ENCODE data around the gene NAA10.

Gene NAA10

DNA sequence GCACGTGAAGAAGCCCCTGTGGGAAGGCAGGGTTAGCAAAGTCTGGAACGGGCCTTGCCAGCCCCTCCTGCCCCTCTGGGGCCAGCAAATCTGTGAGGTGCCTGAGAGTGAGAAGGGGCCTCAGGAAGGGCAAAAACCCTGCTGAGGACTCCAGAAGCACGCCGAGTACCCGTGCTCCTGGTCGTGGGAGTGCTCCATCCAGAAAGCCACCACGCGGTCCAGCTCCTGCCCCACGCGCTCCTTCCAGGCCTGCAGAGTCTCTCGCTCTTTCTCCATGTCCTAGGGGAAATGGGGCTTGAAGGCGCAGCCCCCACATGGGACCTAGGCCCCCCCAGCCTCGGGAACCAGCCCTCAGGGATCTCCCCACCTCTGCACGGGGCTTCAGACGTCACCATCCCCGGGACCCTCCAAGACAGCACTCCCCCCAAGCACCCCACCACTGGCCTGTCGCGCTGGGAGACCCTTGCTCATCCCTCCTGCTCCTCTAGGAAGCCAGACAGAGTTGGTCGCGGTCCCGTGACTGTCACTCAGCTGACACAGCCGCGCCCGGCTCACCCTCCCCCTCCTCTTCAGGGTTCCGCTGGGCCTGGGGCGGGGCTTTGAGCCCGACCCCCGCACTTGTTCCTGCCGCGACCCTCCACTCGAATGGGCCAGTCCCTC is 9.4 kb upstream of the NAA10 start, which contains the start of gene RENBP:
Gene RENBP, minus strand, starts transcription at position 504 of the 660 bp plus-strand sequence. Its CDS starts 33 bp downstream, at position 471.
- no peak for DNase-seq (ENCODE audit: low spot score)
- TF ChIP-seq CTCF (IDR thresholded peaks at IDR 0.05; ENCODE audit: borderline replicate concordance, control extremely low read depth, extremely low read depth, insufficient read depth, missing control alignments), result no peak
- in situ Hi-C loops (cut with MboI; ENCODE audit: low sequenced_read_pairs, unreplicated experiment), result no loop called here

DNA sequence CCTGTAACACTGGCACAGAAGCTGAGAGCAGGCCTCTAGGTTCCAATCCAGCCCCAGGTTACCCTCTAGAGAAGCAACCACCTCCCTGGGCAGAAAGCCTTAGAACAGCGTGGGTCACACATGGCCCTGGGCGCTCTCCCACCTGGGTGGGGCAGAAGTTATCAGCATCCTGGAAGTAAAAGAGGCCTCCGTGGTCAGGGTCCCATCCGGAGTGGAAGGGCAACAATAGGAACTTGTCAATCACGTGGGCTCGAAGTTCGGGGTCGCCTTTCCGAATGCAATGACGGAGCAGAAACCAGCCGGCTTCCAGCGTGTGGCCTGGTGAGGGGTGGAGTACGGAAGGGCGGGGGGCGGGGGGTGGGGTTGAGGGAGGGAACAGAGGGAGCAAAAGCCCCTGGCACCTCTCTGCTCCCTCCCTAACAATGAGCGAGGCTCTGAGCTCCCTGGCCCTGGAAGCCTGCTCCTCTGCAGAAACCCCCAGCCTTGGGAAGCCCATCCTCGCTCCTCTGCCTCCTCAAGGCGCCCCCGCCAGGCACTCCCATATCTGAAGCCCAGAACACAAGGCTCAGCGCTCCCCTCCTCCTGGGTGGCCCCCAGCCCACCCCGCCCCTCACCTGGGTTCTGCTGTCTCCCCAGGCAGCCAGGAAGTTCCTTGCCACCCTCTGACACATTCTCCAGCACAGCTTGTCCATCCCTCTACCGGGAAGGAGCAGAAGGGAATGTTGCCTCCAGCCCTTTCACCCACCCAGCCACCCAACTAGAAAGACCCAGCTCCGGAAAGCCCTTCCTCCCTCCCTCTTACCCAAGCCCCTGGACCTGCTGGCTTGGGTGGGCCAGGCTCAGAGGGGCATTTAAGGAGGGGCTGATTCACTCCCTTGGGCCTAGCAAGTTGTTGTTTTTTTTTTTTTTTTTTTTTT is 6.8 kb upstream of the NAA10 start:
- TF ChIP-seq CTCF (IDR thresholded peaks at IDR 0.05; ENCODE audit: borderline replicate concordance, control extremely low read depth, extremely low read depth, insufficient read depth, missing control alignments), result no peak
- no peak for DNase-seq (ENCODE audit: low spot score)
- in situ Hi-C loops (cut with MboI; ENCODE audit: low sequenced_read_pairs, unreplicated experiment), result no loop called here

DNA sequence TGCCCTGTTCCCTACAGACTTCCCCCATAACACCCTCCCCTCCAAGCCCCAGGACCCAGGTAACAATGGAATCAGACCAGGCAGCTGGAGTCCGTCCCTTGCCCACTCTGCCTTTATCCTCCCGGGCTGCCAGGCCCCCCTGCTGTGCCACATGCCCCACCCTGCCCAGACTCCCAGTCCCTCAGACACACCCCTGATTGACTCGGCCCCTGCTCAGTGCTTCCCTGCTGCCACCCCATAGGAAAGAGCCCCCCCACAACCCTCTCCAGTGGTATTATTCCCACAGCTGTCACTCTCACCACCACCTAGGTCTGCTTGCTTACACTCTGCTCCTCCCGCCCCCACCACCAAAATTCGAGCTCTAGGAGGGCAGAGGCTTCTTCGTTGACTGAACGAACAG is 4.7 kb upstream of the NAA10 start:
- no peak for DNase-seq (ENCODE audit: low spot score)
- TF ChIP-seq CTCF (IDR thresholded peaks at IDR 0.05; ENCODE audit: borderline replicate concordance, control extremely low read depth, extremely low read depth, insufficient read depth, missing control alignments), result no peak
- in situ Hi-C loops (cut with MboI; ENCODE audit: low sequenced_read_pairs, unreplicated experiment), result no loop called here

DNA sequence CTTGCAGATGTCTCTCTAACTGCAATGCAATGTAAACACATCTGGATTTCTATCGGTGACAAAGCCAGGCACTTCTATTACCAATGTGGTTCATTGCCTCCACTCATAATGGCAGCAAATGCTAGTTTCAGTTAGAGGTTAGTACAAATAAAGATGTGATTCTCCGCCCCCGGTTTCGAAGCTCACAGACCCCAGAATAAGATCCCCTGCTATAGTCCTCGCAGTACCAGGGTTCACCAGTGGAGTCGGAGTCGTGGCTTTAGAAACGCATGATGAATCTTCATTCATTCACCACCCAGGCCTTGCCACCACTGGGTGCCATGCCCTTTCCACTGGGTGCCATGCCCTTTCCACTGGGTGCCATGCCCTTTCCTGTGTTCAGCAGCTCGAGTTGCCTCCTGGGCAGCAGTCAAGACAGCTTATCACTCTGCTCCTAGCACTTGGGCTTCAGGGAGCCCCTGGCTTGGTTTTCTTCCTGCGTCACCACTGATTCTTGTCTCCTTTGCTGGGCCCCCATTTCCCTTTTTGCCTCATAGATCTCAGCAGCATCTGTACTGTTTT is 3.5 kb upstream of the NAA10 start:
- in situ Hi-C loops (cut with MboI; ENCODE audit: low sequenced_read_pairs, unreplicated experiment), result no loop called here
- no peak for DNase-seq (ENCODE audit: low spot score)
- TF ChIP-seq CTCF (IDR thresholded peaks at IDR 0.05; ENCODE audit: borderline replicate concordance, control extremely low read depth, extremely low read depth, insufficient read depth, missing control alignments), result no peak

DNA sequence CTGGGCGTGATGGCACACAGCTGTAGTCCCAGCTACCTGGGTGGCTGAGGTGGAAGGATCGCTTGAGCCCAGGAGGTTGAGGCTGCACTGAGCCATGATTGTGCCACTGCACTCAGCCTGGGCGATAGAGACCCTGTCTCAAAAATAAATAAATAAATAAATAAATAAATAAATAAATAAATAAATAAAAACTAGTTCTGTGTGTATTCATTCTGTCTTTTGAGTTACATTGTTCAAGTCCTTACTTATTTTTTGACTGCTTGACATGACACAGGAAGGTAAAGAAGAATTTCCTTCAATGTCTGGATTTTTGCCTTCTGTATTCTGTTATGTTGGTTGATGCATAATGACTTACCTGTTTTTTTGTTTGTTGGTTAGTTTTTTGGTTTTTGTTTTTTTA is 2.2 kb upstream of the NAA10 start:
- TF ChIP-seq CTCF (IDR thresholded peaks at IDR 0.05; ENCODE audit: borderline replicate concordance, control extremely low read depth, extremely low read depth, insufficient read depth, missing control alignments), result no peak
- DNase-seq (ENCODE audit: low spot score), result no peak
- in situ Hi-C loops (cut with MboI; ENCODE audit: low sequenced_read_pairs, unreplicated experiment), result no loop called here

DNA sequence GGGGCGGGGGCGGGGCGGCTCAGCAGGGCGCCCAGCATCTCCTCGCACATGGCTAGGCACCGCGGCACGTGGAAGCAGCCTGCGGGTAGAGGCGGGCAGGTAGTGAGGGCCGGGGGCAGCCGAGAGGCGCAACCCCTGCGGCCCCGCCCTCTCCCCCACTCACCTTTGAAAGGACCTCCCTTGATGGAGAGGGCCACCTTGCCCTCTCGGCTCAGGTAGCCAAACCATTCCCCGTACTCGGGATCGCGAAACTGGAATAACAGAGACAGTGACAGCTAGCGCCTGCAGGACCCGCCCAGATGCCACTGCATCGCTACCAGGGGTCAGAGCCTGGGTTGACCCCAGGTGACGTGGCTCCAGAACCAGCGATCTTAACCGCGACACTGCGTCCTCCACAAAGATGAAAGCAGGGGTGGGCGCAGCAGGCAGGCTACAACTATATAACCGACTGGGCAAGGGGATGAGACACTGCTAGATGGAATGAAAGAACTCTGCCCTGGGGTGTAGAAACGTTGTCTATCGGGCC is 552 bp upstream of the NAA10 start:
- in situ Hi-C loops (cut with MboI; ENCODE audit: low sequenced_read_pairs, unreplicated experiment), result no loop called here
- DNase-seq (ENCODE audit: low spot score), result no peak
- TF ChIP-seq CTCF (IDR thresholded peaks at IDR 0.05; ENCODE audit: borderline replicate concordance, control extremely low read depth, extremely low read depth, insufficient read depth, missing control alignments), result no peak

Measured in GM13976 (cell line).